Sigmoid colon (tissue), 4 donors: Measurements from ENCODE around the gene SCO2.

ENCODE experiments used
- EP300 ChIP-seq, 4 donors: sonication (generic); formaldehyde crosslinking; IDR thresholded peaks; one replicate each; pipeline ENCODE4 v1.6.1; 2017; ENCODE audit warnings: antibody characterized with exemption in 4 of 4
- POLR2A ChIP-seq, 2 donors: fragments of 450-650 bp; IDR thresholded peaks; one replicate each; pipeline ENCODE4 v1.6.1; 2016; ENCODE audit warnings: antibody characterized with exemption in 2 of 2, mild to moderate bottlenecking in 2 of 2, moderate library complexity in 2 of 2
- POLR2AphosphoS5 ChIP-seq, 4 donors: sonication (generic); formaldehyde crosslinking; IDR thresholded peaks; one replicate each; pipeline ENCODE4 v1.6.1; 2017; ENCODE audit warnings: antibody characterized with exemption in 4 of 4
- TF ChIP-seq, protein P1 (sequence below), 4 experiments: fragments of 450-650 bp in 3 of 4; fragments of 200-600 bp in 1 of 4; IDR thresholded peaks; one replicate each; pipeline ENCODE4 v1.5.1; 2016 to 2019; ENCODE audit warnings: antibody characterized with exemption in 4 of 4, mild to moderate bottlenecking in 3 of 4, moderate library complexity in 2 of 4

DNA sequence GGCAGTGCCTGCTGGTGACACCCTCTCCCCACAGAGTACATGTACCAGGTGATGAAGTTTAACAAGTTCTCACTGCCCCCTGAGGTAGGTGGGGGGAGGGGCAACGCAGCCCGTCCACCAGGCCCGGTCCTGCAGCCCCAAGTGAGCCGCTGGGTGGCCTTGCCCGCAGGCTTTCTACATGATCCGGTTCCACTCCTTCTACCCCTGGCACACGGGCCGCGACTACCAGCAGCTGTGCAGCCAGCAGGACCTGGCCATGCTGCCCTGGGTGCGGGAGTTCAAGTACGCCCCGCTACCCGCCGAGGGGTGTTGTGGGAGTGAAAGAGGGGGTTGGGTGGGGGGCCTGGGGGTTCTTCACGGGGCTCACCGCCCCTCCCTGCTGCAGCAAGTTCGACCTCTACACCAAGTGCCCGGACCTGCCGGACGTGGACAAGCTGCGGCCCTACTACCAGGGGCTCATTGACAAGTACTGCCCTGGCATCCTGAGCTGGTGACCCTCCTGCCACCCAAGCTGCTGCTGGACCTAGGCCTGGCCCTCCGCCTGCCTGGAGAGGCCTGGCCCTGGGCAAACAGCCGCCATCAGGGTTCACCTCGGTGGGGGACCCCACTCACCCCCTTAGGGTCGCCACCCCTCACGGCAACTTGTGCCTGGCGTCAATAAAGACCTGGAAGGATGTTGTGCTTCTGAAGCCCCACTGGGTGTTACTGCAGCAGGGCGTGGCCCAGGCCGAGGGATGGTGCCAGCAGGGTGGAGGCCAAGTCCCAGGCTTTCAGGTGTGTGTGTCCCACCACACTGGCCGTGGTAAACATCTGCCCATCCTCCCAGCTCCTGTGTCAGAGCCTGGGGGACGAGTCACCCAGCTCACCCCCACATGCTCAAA, 35.8 kb downstream of the SCO2 start:
- TF ChIP-seq, protein P1, sequence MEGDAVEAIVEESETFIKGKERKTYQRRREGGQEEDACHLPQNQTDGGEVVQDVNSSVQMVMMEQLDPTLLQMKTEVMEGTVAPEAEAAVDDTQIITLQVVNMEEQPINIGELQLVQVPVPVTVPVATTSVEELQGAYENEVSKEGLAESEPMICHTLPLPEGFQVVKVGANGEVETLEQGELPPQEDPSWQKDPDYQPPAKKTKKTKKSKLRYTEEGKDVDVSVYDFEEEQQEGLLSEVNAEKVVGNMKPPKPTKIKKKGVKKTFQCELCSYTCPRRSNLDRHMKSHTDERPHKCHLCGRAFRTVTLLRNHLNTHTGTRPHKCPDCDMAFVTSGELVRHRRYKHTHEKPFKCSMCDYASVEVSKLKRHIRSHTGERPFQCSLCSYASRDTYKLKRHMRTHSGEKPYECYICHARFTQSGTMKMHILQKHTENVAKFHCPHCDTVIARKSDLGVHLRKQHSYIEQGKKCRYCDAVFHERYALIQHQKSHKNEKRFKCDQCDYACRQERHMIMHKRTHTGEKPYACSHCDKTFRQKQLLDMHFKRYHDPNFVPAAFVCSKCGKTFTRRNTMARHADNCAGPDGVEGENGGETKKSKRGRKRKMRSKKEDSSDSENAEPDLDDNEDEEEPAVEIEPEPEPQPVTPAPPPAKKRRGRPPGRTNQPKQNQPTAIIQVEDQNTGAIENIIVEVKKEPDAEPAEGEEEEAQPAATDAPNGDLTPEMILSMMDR (IDR thresholded peaks at IDR 0.05), result no peak
- TF ChIP-seq POLR2AphosphoS5 (IDR thresholded peaks at IDR 0.05) (no peak), POLR2A (IDR thresholded peaks at IDR 0.05) (no peak), EP300 (IDR thresholded peaks at IDR 0.05) (no peak)
